Measurements from ENCODE around the gene SURF6.
"Not testable (repeated sequence)": the region's sequence is repeated elsewhere in the genome, so short reads cannot be mapped to it uniquely, and the experiment has no call there.

SURF6 gene

GRCh38 chr9:133348718-133349573, 13.0 kb upstream of the SURF6 start:
- no peak for DNase-seq

- peak; percentile 41 to 95 (median 78) for DNase-seq
Observed at GRCh38 chr9:133347985-133348717, 12.2 kb upstream of the SURF6 start, which contains the start of the genes MED22 and RPL7A. MED22 (minus strand) TSS chr9:133348131; CDS start chr9:133346662, 1,469 bp downstream. RPL7A (plus strand) TSS chr9:133348218; CDS start chr9:133348244, 26 bp downstream.

- DNase-seq = peak in 11 of 51 donors; percentile 43 to 65 (median 52)
Observed at GRCh38 chr9:133347515-133347984, 11.6 kb upstream of the SURF6 start.

GRCh38 chr9:133346021-133346785, 10.2 kb upstream of the SURF6 start:
- DNase-seq = no peak

DNA sequence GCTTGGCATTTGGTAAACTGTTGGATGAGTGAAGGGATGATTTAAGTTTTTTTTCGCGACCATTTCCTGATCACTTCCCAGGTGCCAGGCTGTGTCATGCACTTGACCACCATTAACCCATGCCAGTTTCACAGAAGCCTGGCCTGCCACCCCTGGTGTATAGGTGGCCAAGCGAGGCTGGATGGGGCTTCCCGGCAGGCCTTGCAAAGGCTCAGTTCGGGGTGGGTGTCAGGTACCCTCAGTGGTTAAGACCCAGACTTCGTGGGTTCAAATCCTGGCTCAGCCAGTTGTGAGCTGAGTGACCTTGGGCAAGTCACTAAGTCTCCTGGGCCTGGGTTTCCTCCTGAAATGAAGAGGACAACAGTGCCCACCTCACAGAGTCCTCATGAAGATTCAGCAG, 9.6 kb upstream of the SURF6 start:
- no peak for DNase-seq

DNA sequence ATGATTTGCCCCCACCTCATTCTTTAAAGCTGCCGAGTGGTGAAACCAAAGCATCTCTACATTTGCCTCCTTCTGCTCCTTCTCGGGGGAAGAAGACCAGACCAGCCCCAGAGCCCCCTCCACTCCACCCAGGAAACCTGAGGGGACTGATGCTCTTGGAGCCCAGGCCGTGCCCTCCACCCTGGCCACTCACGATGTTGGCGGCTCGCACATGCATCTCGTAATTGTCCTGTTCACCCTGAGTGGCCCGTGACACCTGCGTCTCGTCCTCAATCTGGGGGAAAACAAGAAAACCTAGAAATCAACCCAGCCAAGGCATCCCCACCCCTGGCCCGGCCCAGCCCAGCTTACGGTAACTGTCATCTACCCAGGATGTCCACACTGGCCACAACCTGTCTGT, 9.0 kb upstream of the SURF6 start:
- DNase-seq = no peak

GRCh38 chr9:133344071-133344470, 8.1 kb upstream of the SURF6 start:
- no peak for DNase-seq

DNA sequence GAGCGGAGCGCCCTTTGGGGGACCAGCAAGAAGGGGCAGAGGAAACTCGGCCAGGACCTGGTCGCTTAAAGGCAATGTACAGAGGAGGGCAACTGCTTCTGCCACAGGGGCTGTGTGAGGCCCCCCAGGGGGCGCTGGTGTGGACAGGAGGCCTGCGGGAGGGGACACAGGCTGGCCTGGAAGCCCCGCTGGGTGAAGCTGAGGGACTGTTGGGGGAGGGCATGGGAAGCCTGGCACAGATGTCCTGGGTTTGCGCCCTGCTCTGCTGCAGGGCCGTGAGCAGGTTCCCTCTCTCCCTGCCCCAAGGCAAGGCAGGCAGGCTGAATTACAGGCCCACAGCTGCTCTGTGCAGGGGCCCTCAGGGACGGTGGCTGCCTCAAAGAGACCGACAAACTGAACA, 6.6 kb upstream of the SURF6 start:
- no peak for DNase-seq

DNA sequence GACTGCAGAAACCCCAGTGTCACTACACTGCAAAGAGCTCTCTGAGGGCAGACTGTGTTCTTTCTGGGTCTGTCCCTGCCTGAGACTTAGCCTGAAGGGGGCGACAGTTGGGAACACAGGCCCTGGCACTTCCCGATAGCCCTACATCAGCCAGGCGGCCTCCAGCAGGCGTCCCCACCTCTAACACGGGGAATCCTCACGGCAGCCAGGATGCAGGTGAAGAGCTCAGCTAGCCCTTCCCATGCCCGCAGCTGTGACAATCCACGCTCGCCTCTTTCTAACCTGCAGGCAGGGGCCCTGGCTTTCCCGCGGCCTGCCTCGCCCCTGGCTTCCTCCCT, 6.0 kb upstream of the SURF6 start:
- no peak for DNase-seq

GRCh38 chr9:133341369-133342068, 5.5 kb upstream of the SURF6 start:
- DNase-seq = peak in 21 of 51 donors; percentile 8 to 50 (median 27)

DNA sequence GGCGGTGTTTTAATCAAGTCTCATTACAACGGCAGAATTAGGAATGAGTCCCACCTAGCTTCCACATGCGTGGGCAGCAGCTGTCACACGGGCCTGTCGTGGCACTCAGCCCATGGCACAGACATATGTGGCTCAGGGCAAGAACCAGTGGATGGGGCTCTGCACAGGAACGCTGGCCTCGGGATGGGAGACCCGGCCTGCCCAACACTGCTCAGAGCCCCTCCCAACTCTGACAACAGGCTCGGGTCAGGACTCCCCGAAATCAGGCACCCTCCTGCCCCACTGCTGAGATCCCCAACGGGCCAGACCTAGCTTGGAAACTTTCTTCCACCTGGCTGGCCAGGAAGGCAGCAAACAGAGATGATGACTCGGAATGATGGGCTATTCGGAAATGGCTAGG, 4.9 kb upstream of the SURF6 start:
- no peak for DNase-seq

GRCh38 chr9:133340256-133340655, 4.3 kb upstream of the SURF6 start:
- no peak for DNase-seq

DNA sequence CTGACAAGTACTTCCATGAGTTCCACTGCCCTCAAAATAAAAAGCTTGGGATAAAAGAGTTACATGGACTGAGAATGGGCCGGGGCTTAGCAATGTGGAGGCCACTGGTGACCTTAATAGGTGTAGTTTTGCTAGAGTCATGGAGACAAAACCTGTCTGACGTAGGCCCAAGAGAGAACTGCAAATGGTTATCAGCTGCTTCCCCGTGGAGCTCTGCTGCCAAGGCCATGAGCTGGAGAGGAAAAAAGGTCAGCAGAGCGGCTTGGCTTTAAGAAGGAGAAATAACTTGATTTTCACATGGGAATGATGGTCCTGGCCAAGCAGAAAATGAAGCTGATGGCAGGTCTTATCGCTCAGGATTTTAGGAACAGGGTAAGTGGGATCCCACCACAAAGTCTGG, 3.7 kb upstream of the SURF6 start:
- DNase-seq = no peak

DNA sequence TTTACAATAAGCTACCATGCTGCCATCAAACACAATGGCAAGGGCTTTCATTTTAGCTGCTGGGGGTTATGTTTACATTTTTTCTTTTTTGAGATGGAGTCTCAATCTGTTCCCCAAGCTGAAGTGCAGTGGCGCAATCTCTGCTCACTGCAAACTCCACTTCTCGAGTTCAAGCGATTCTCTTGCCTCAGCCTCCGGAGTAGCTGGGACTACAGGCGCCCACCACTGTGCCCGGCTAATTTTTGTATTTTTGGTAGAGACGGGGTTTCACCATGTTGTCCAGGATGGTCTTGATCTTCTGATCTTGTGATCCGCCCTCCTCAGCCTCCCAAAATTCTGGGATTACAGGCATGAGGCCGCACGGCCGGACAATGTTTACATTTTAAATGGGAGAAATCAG, 1.1 kb downstream of the SURF6 start:
- not testable (repeated sequence) for DNase-seq

- DNase-seq = no peak
Observed at GRCh38 chr9:133334161-133334560, 1.8 kb downstream of the SURF6 start.

DNA sequence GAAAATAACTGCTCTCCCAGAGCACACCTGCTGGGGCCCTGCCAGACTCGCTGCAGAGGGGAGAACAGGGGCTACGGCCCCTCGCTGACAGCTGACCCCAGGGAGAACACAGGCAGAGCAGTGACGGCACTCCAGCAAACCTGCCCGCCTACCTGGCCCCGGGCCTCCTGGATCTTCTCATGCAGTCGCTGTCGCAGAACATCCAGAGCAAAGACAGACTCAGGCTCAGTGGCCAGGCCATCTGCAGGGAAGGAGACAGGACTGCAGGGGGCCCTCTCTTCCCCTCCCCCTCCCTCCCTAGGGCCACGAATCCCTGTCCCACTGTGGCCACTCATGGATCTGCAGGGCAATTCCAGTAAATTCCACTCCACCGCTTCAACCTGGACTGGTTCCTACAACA, 2.4 kb downstream of the SURF6 start:
- no peak for DNase-seq

DNA sequence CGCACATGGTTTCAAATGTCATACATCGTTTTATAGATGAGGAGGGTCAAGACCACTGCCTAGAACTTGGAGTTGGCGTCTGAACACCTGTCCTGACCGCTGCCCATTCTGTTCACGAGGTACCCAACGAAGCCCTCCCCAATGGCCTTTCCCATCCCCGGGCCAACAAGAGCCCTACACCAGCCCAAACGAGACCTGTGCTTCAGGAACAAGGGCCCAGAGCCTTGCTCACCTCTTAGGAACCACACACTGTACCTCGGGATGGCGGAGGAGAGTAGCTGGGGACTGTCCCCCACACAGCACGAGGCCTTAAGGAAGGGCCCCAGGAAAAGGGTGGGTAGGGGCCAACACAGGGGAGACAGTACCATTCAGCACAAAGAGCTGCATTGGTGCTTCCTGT, 3.0 kb downstream of the SURF6 start:
- no peak for DNase-seq

DNA sequence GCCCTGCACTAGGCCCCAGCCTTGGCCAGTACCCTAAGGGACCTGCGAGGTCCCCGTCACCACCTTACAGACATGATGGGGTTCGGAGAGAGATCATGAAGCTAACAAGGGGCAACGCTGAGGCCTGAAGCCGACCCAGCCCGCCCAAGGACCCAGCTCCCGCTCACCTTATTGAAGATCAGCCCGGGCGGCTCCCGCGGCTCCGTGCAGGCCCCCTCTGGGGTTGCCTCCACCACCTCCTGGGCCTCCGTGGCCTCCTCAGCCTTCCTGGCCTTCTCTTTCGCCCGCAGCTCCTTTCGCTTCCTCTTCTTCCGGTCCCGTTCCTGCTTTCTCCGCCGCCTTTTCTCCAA, 3.6 kb downstream of the SURF6 start:
- DNase-seq = no peak

DNA sequence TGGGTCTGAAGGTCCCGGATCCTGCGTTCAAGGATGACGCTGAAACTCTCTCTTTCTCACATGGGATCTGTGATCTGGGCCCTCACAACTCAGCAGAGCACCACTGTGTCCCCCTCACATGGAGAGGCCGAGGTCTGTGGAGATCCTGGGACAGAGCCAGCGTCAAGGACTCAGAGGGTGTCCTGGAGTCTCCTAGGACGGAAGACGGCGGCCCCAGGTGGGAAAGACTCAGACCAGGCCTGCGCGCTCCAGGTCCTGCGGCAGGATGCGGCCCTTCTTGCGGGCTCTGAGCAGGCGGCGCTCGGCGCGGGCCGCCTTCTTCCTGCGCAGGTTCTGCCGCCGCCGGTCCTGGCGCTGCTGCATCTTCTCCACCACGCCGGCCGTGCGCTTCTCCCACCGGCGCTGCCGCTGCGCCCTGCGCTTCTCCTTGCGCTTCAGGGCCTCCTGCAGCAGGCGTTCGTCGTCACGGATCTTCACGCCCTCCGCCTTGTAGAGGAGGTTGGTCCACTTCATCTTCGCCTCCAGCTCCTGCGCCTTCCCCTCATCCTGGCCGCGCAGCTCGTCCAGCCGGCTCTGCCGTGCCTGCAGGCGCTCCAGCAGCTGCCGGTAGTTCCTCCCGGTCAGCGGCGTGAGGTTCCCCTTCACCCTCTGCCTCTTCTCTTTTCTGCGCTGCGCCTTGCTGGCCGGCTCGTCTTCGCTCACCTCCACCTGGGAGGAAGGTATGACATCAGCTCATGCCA, 4.2 kb downstream of the SURF6 start:
- no peak for DNase-seq

DNA sequence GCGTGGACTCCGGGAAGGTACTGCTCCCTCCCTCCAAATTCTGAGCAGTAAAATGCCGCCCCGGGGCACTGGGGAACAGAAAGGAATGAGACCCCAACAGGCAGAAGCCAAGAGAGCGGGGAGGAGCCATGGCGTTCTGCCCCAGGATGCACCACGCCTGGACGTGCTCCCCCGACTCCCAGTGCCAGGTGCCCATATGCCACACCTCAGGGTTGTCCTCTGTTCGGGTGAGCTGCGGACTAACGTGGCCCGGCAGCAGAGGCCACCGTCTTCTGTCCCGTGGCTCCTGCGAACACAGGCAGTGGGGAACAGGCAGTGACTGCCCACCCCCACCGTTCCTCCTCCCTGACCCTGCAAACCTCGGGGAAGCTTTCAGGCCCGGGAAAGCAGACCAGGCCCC, 4.8 kb downstream of the SURF6 start:
- DNase-seq = no peak
